Measurements from ENCODE around the gene PNMA6F.
"Not testable (repeated sequence)": the region's sequence is repeated elsewhere in the genome, so short reads cannot be mapped to it uniquely, and the experiment has no call there.

The PNMA6F gene

GRCh38 chrX:153334654-153335295, 13.2 kb upstream of the PNMA6F start:
- no peak for DNase-seq

GRCh38 chrX:153333821-153334653, 12.5 kb upstream of the PNMA6F start, which contains the start of gene ZNF275:
Gene ZNF275, plus strand, starts transcription at chrX:153334153. Its CDS starts 2,527 bp downstream, at chrX:153336680.
- peak; percentile 90 for DNase-seq

GRCh38 chrX:153333266-153333665, 11.7 kb upstream of the PNMA6F start:
- no peak for DNase-seq

GRCh38 chrX:153327561-153327960, 6.0 kb upstream of the PNMA6F start:
- no peak for DNase-seq

- DNase-seq = no peak
Measured at GRCh38 chrX:153320555-153321184, 897 bp downstream of the PNMA6F start.

- not testable (repeated sequence) for DNase-seq
Measured at GRCh38 chrX:153320047-153320443, 1.5 kb downstream of the PNMA6F start.

- peak; percentile 51 for DNase-seq
Measured at GRCh38 chrX:153319295-153320046, 2.1 kb downstream of the PNMA6F start.

GRCh38 chrX:153318811-153319210, 2.8 kb downstream of the PNMA6F start:
- no peak for DNase-seq

- no peak for DNase-seq
Measured at GRCh38 chrX:153317996-153318722, 3.4 kb downstream of the PNMA6F start.

GRCh38 chrX:153317306-153317705, 4.3 kb downstream of the PNMA6F start:
- no peak for DNase-seq

GRCh38 chrX:153312842-153313241, 8.7 kb downstream of the PNMA6F start:
- DNase-seq = no peak

GRCh38 chrX:153312041-153312440, 9.5 kb downstream of the PNMA6F start:
- no peak for DNase-seq

GRCh38 chrX:153310901-153311300, 10.7 kb downstream of the PNMA6F start:
- DNase-seq = no peak

GRCh38 chrX:153307276-153308178, 14.0 kb downstream of the PNMA6F start:
- no peak for DNase-seq

- no peak for DNase-seq
Measured at GRCh38 chrX:153306527-153307115, 14.9 kb downstream of the PNMA6F start.

- no peak for DNase-seq
Measured at GRCh38 chrX:153305972-153306371, 15.6 kb downstream of the PNMA6F start.

- no peak for DNase-seq
Measured at GRCh38 chrX:153304988-153305736, 16.4 kb downstream of the PNMA6F start.

GRCh38 chrX:153303276-153304262, 18.0 kb downstream of the PNMA6F start:
- DNase-seq = no peak

- no peak for DNase-seq
Measured at GRCh38 chrX:153302796-153303195, 18.8 kb downstream of the PNMA6F start.
